Vagina (tissue), 2 donors: Measurements from ENCODE around the gene BPIFB4.

Experiments used
- POLR2A ChIP-seq, 2 donors: fragments of 450-650 bp; IDR thresholded peaks; one replicate each; pipeline ENCODE4 v1.6.1; 2017; ENCODE audit warnings: antibody characterized with exemption in 2 of 2, mild to moderate bottlenecking in 2 of 2, moderate library complexity in 2 of 2
- TF ChIP-seq, protein P1 (sequence below), 3 experiments: fragments of 450-650 bp in 2 of 3; fragments of 200-600 bp in 1 of 3; sonication (generic) in 1 of 3; IDR thresholded peaks; one replicate each; pipeline ENCODE4 v1.5.1; 2017 to 2019; ENCODE audit warnings: antibody characterized with exemption in 3 of 3, mild to moderate bottlenecking in 2 of 3, moderate library complexity in 2 of 3

DNA sequence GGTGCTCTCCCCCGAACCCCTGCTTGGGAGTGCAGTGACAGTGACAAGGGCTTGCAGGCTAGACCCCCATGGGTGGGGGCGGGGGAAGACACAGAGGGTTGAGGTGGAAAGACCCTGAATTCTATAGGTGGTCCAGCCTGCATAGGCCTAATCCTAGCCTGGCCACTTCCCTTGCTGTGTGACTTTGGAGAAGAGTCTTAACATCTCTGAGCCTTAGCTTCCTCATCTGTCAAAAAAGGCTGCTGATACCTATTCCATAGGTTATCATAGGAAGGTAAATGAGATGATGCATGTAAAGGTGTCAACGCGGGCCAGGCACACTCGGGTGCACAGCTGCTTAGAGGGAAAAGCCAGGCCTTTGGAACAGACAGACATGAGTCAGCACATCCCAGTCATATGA is 15.8 kb downstream of the BPIFB4 start:
- no peak for TF ChIP-seq POLR2A (IDR thresholded peaks at IDR 0.05)
- TF ChIP-seq, protein P1, sequence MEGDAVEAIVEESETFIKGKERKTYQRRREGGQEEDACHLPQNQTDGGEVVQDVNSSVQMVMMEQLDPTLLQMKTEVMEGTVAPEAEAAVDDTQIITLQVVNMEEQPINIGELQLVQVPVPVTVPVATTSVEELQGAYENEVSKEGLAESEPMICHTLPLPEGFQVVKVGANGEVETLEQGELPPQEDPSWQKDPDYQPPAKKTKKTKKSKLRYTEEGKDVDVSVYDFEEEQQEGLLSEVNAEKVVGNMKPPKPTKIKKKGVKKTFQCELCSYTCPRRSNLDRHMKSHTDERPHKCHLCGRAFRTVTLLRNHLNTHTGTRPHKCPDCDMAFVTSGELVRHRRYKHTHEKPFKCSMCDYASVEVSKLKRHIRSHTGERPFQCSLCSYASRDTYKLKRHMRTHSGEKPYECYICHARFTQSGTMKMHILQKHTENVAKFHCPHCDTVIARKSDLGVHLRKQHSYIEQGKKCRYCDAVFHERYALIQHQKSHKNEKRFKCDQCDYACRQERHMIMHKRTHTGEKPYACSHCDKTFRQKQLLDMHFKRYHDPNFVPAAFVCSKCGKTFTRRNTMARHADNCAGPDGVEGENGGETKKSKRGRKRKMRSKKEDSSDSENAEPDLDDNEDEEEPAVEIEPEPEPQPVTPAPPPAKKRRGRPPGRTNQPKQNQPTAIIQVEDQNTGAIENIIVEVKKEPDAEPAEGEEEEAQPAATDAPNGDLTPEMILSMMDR (IDR thresholded peaks at IDR 0.05) = no peak
